ENCODE results near the gene POU2F3.

- TF ChIP-seq CTCF (conservative IDR thresholded peaks at IDR 0.05) (no peak), ZFX (IDR thresholded peaks at IDR 0.05) (no peak)
Measured at GRCh38 chr11:120217526-120217925, 22.4 kb upstream of the POU2F3 start.

All from C4-2B (cell line).